Measurements from ENCODE around the gene TMX4. TPM values are rescaled to one million over a fixed set of nuclear protein-coding genes. Genes with fewer than 3 reads are reported as not detected.

TMX4 gene
- total RNA-seq, 1 experiment from 2014 or later: 11.7 TPM

GRCh38 chr20:7980332-7981046, 39.1 kb downstream of the TMX4 start:
- Histone ChIP-seq H3K4me1 (ENCODE audit: insufficient read depth, low read length) (peaks cover 2% of the 10 kb centered on the region; the same call in 1 of the 2 replicates), H3K23ac (ENCODE audit: insufficient read length, low read depth, low read length) (no peak overlapping the region), H3K4me2 (ENCODE audit: insufficient read depth, insufficient read length, low read length) (no peak overlapping the region), H2BK20ac (ENCODE audit: low read depth, low read length, poor library complexity, severe bottlenecking) (no peak overlapping the region), H2AFZ (ENCODE audit: low read length) (no peak overlapping the region), H3K4ac (ENCODE audit: low read depth, low read length) (no peak overlapping the region), H2BK15ac (ENCODE audit: low read depth, low read length) (no peak overlapping the region), H3T11ph (ENCODE audit: low read length) (no peak overlapping the region), H4K5ac (ENCODE audit: insufficient read length, low read depth, low read length) (no peak overlapping the region), H4K91ac (ENCODE audit: insufficient read length, low read depth, low read length) (no peak overlapping the region), H3K27ac (ENCODE audit: insufficient read length, low read depth, low read length) (no peak overlapping the region), H3K23me2 (ENCODE audit: insufficient read length, low read depth, low read length, poor library complexity, severe bottlenecking) (no peaks in the 10 kb centered on the region), H2BK120ac (ENCODE audit: low read depth, low read length, poor library complexity, severe bottlenecking) (no peak overlapping the region), H3K9ac (ENCODE audit: extremely low read depth, insufficient read length, low read length) (no peak overlapping the region), H3K56ac (ENCODE audit: insufficient read length, low read depth, low read length) (no peak overlapping the region), H2AK5ac (ENCODE audit: insufficient read length, low read length) (no peak overlapping the region), H3K79me2 (ENCODE audit: insufficient read depth, low read length) (no peaks in the 10 kb centered on the region; the same call in 1 of the 2 replicates), H4K8ac (replicated peaks; ENCODE audit: insufficient read length, low read depth, low read length) (no peak overlapping the region), H3K14ac (ENCODE audit: insufficient read depth, low read length) (no peak overlapping the region), H3K9me3 (ENCODE audit: control insufficient read depth, low read depth, low read length) (no peaks in the 10 kb centered on the region), H2BK12ac (ENCODE audit: insufficient read length, low read depth, low read length) (no peak overlapping the region), H3K79me1 (ENCODE audit: insufficient read depth, low read depth, low read length, poor library complexity, severe bottlenecking) (no peaks in the 10 kb centered on the region), H4K20me1 (ENCODE audit: control insufficient read depth, insufficient read depth, insufficient read length) (no peaks in the 10 kb centered on the region), H3K27me3 (ENCODE audit: insufficient read depth, low read length) (no peaks in the 10 kb centered on the region), H3K18ac (ENCODE audit: insufficient read length, low read depth, low read length) (no peak overlapping the region), H2BK5ac (ENCODE audit: insufficient read length, low read length) (no peak overlapping the region)
- peaks cover 2 to 6% (median 3%) of the 10 kb centered on the region in 3 experiments; a peak in 5 of 7 replicates for H3K36me3 Mint-ChIP-seq (ENCODE audit: insufficient read depth in 1 of 3, low read depth in 3 of 3)
- no peak overlapping the region; a peak in 1 of 5 replicates for H3K4me3 Mint-ChIP-seq
- H3K4me1 Mint-ChIP-seq: peaks cover 20 to 26% of the 10 kb centered on the region in 2 experiments
- no peaks in the 10 kb centered on the region for H3K9me3 Mint-ChIP-seq
- TF ChIP-seq, protein P1, sequence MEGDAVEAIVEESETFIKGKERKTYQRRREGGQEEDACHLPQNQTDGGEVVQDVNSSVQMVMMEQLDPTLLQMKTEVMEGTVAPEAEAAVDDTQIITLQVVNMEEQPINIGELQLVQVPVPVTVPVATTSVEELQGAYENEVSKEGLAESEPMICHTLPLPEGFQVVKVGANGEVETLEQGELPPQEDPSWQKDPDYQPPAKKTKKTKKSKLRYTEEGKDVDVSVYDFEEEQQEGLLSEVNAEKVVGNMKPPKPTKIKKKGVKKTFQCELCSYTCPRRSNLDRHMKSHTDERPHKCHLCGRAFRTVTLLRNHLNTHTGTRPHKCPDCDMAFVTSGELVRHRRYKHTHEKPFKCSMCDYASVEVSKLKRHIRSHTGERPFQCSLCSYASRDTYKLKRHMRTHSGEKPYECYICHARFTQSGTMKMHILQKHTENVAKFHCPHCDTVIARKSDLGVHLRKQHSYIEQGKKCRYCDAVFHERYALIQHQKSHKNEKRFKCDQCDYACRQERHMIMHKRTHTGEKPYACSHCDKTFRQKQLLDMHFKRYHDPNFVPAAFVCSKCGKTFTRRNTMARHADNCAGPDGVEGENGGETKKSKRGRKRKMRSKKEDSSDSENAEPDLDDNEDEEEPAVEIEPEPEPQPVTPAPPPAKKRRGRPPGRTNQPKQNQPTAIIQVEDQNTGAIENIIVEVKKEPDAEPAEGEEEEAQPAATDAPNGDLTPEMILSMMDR (conservative IDR thresholded peaks at IDR 0.05): peak; percentile 68
- DNase-seq: peak; percentile 34
- H3K27ac Mint-ChIP-seq: no peak overlapping the region
- H3K27me3 Mint-ChIP-seq (ENCODE audit: low read depth): no peaks in the 10 kb centered on the region; the same call in 1 of the 2 replicates
- no CpG with 5 or more reads among the region's 10 CpGs for WGBS (ENCODE audit: extremely low coverage, insufficient read length, low lambda C conversion rate)
